Measurements from ENCODE around the gene BLOC1S3. TPM values are rescaled to one million over a fixed set of nuclear protein-coding genes. Genes with fewer than 3 reads are reported as not detected.

The BLOC1S3 gene
- total RNA-seq, 2 experiments from 2014 or later, result 10.7 to 11.2 TPM

DNA sequence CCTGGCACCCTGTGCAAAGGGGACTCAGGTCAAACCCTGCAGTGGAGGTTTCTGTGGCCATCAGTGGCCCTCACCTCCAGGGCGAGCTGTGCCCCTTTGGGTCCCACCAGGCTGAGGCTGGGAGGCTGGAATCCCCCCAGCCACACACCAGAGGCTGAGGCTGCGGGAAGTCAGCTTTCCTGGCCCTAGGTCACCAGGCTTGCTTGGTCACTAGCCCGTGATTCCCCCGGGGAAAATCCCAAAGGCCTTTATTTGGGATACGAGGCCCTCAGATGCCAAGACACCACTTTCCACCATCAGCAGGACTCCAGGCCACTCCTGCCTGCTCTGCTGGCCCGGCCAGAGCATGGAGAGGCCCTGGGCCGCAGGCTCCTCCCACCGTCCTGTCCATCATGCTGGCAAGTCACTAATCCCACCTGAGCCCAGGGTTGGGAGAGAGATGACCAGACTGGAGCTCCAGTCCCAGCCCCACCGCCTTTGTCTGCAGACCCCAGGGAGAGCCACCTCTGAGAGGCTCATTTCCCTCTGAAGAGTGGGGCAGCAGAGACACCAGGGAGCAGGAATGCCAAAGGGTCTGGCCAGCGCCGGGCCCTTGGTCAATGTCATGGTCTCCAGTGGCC, 22.5 kb upstream of the BLOC1S3 start:
- peaks cover 26% of the 10 kb centered on the region for H3K27me3 Mint-ChIP-seq
- no peak for ATAC-seq
- H3K9me3 Mint-ChIP-seq (ENCODE audit: low read depth), result no peaks in the 10 kb centered on the region
- DNase-seq, result no peak
- H3K4me3 Mint-ChIP-seq, result no peak overlapping the region
- peaks cover 16% of the 10 kb centered on the region for H3K4me1 Mint-ChIP-seq
- CTCF ChIA-PET, result interaction anchor here (0.6 kb wide), 1 partner anchor 58 kb away, joined by 3 read pairs; no protein-coding TSS in a partner anchor
- POLR2A ChIA-PET, result no interaction called here
- no peak overlapping the region for H3K27ac Mint-ChIP-seq
- H3K36me3 Mint-ChIP-seq (ENCODE audit: low read depth), result peaks cover 8% of the 10 kb centered on the region
- intact Hi-C loops (cut with DNase I, micrococcal nuclease), result no loop called here

DNA sequence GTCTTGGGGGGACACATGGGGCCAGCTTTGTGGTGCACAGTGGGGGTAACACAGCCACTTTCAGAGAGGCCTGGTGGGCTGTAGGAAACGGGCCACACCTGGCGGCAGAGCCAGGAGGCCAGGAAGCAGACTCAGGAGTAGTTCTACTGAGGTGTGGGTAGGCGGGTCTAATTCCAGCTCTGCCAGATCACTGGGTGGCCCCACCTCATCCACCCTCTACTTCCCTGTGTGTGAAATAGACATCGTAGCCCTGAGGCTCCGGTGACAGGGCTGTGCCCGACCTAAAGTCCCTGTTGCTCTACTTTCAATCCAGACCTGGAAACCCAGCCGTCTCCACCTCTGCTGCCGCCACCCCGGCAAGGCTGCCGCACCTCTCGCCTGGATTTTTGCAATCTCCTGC, 21.8 kb upstream of the BLOC1S3 start:
- Mint-ChIP-seq H3K9me3 (ENCODE audit: low read depth) (no peaks in the 10 kb centered on the region), H3K36me3 (ENCODE audit: low read depth) (peaks cover 4% of the 10 kb centered on the region), H3K4me3 (no peak overlapping the region), H3K27me3 (peaks cover 22% of the 10 kb centered on the region), H3K4me1 (peaks cover 14% of the 10 kb centered on the region), H3K27ac (no peak overlapping the region)
- intact Hi-C loops (cut with DNase I, micrococcal nuclease), result no loop called here
- CTCF ChIA-PET, result no interaction called here
- no peak for DNase-seq
- POLR2A ChIA-PET, result no interaction called here
- ATAC-seq, result no peak

GRCh38 chr19:45158503-45159209, 19.9 kb upstream of the BLOC1S3 start:
- ATAC-seq (no peak), DNase-seq (no peak)
- peaks cover 8% of the 10 kb centered on the region for H3K4me1 Mint-ChIP-seq
- H3K27ac Mint-ChIP-seq, result no peak overlapping the region
- H3K27me3 Mint-ChIP-seq, result peaks cover 15% of the 10 kb centered on the region
- ChIA-PET POLR2A (interaction anchor here (0.6 kb wide), 1 partner anchor 40 kb away, joined by 3 read pairs; no protein-coding TSS in a partner anchor), CTCF (no interaction called here)
- no peaks in the 10 kb centered on the region for H3K36me3 Mint-ChIP-seq (ENCODE audit: low read depth)
- no peaks in the 10 kb centered on the region for H3K9me3 Mint-ChIP-seq (ENCODE audit: low read depth)
- H3K4me3 Mint-ChIP-seq, result no peak overlapping the region
- intact Hi-C loops (cut with DNase I, micrococcal nuclease), result no loop called here

- no peaks in the 10 kb centered on the region for H3K9me3 Mint-ChIP-seq (ENCODE audit: low read depth)
- no peak overlapping the region for H3K4me3 Mint-ChIP-seq
- no peak for DNase-seq
- CTCF ChIA-PET, result no interaction called here
- peaks cover 8% of the 10 kb centered on the region for H3K27me3 Mint-ChIP-seq
- no peak for ATAC-seq
- no peaks in the 10 kb centered on the region for H3K36me3 Mint-ChIP-seq (ENCODE audit: low read depth)
- POLR2A ChIA-PET, result interaction anchor here (0.5 to 1.2 kb wide), 2 partner anchors 10 to 19 kb away, joined by 3 to 4 read pairs; partner anchors contain the start of genes BLOC1S3 and TRAPPC6A
- H3K4me1 Mint-ChIP-seq, result peaks cover 9% of the 10 kb centered on the region
- no peak overlapping the region for H3K27ac Mint-ChIP-seq
- intact Hi-C loops (cut with DNase I, micrococcal nuclease), result no loop called here
Measured at GRCh38 chr19:45159210-45159970, 19.2 kb upstream of the BLOC1S3 start.

GRCh38 chr19:45159971-45160324, 18.6 kb upstream of the BLOC1S3 start:
- POLR2A ChIA-PET, result interaction anchor here (0.5 to 1.2 kb wide), 2 partner anchors 11 to 18 kb away, joined by 3 to 4 read pairs; partner anchors contain the start of genes BLOC1S3 and TRAPPC6A
- intact Hi-C loops (cut with DNase I, micrococcal nuclease), result no loop called here
- H3K36me3 Mint-ChIP-seq (ENCODE audit: low read depth), result no peaks in the 10 kb centered on the region
- no peak for ATAC-seq
- DNase-seq, result no peak
- H3K4me1 Mint-ChIP-seq, result peaks cover 9% of the 10 kb centered on the region
- no peak overlapping the region for H3K4me3 Mint-ChIP-seq
- CTCF ChIA-PET, result no interaction called here
- peaks cover 7% of the 10 kb centered on the region for H3K27me3 Mint-ChIP-seq
- no peak overlapping the region for H3K27ac Mint-ChIP-seq
- H3K9me3 Mint-ChIP-seq (ENCODE audit: low read depth), result no peaks in the 10 kb centered on the region

- H3K9me3 Mint-ChIP-seq (ENCODE audit: low read depth), result no peaks in the 10 kb centered on the region
- intact Hi-C loops (cut with DNase I, micrococcal nuclease), result no loop called here
- ATAC-seq (no peak), DNase-seq (no peak)
- H3K4me3 Mint-ChIP-seq, result no peak within 1 kb of the TSS
- H3K36me3 Mint-ChIP-seq (ENCODE audit: low read depth), result no peaks in the 10 kb centered on the region
- ChIA-PET CTCF (interaction anchor here (0.6 kb wide), 1 partner anchor 532 kb away, joined by 4 read pairs; the partner anchor contains the start of gene QPCTL), POLR2A (no interaction called here)
- peaks cover 5% of the 10 kb centered on the region for H3K27me3 Mint-ChIP-seq
- H3K4me1 Mint-ChIP-seq, result peaks cover 11% of the 10 kb centered on the region
- no peak within 1 kb of the TSS for H3K27ac Mint-ChIP-seq
Measured at GRCh38 chr19:45160870-45161737, 17.5 kb upstream of the BLOC1S3 start, which contains the start of gene NKPD1. TSS of gene NKPD1 (minus strand) at chr19:45160982. CDS start at chr19:45160150, 832 bp downstream.

- no peak for DNase-seq
- no peak overlapping the region for H3K4me3 Mint-ChIP-seq
- peaks cover 11% of the 10 kb centered on the region for H3K4me1 Mint-ChIP-seq
- ATAC-seq, result no peak
- H3K27ac Mint-ChIP-seq, result no peak overlapping the region
- H3K9me3 Mint-ChIP-seq (ENCODE audit: low read depth), result no peaks in the 10 kb centered on the region
- H3K36me3 Mint-ChIP-seq (ENCODE audit: low read depth), result no peaks in the 10 kb centered on the region
- POLR2A ChIA-PET, result no interaction called here
- CTCF ChIA-PET, result no interaction called here
- H3K27me3 Mint-ChIP-seq, result peaks cover 4% of the 10 kb centered on the region
- intact Hi-C loops (cut with DNase I, micrococcal nuclease), result no loop called here
Measured at GRCh38 chr19:45161738-45162607, 16.6 kb upstream of the BLOC1S3 start.

DNA sequence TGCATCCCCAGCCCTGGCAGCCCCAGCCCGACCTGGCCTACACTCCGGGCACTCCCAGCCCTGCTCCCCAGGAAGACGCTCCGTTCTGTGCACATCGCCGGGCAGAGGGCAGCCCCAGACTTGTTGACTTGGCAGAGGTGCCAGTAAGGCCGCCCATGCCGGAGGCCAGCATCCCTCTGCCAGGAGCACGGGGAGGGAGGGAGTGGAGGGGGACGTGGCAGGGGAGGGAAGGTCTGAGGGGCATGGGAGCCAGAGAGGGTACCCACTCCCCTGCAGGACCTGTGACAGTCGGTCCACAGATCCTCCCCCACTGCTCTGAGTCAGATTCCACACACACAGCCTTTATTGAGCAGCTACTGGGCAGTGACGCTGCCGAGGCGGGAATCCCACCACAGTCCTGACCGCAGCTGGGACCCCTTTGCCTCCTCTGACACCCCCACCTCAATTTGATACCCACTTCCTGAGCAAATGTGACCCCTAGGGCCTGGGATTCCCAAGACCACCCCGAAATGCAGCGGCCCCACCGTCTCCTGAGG, 15.9 kb upstream of the BLOC1S3 start:
- no peak overlapping the region for H3K4me3 Mint-ChIP-seq
- H3K9me3 Mint-ChIP-seq (ENCODE audit: low read depth), result no peaks in the 10 kb centered on the region
- DNase-seq, result no peak
- no peak for ATAC-seq
- intact Hi-C loops (cut with DNase I, micrococcal nuclease), result no loop called here
- ChIA-PET POLR2A (no interaction called here), CTCF (no interaction called here)
- H3K36me3 Mint-ChIP-seq (ENCODE audit: low read depth), result no peaks in the 10 kb centered on the region
- no peak overlapping the region for H3K27ac Mint-ChIP-seq
- H3K27me3 Mint-ChIP-seq, result no peaks in the 10 kb centered on the region
- H3K4me1 Mint-ChIP-seq, result peaks cover 11% of the 10 kb centered on the region

DNA sequence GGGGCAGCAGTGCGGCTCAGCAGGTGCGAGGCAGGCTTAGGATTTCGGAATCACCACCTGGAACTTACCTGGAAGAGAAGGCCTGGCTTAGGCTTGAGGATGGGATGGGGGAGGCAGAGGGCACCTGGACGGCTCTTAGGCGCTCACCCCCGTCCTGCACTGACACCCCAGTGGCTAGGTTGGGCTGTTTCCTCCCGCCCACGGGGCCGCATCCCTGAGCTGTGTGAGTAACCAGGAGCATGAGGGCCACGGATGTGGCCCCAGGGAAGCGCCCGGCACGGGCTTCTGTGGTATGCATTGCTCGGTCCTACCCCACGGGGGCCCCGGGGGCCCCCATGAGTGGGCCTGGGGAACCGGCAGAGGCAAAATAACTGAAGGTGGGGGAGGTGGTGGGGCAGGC, 15.4 kb upstream of the BLOC1S3 start:
- H3K27ac Mint-ChIP-seq, result no peak overlapping the region
- POLR2A ChIA-PET, result no interaction called here
- ATAC-seq, result no peak
- peaks cover 11% of the 10 kb centered on the region for H3K4me1 Mint-ChIP-seq
- no peaks in the 10 kb centered on the region for H3K27me3 Mint-ChIP-seq
- CTCF ChIA-PET, result no interaction called here
- intact Hi-C loops (cut with DNase I, micrococcal nuclease), result no loop called here
- no peaks in the 10 kb centered on the region for H3K9me3 Mint-ChIP-seq (ENCODE audit: low read depth)
- no peaks in the 10 kb centered on the region for H3K36me3 Mint-ChIP-seq (ENCODE audit: low read depth)
- DNase-seq, result no peak
- no peak overlapping the region for H3K4me3 Mint-ChIP-seq

DNA sequence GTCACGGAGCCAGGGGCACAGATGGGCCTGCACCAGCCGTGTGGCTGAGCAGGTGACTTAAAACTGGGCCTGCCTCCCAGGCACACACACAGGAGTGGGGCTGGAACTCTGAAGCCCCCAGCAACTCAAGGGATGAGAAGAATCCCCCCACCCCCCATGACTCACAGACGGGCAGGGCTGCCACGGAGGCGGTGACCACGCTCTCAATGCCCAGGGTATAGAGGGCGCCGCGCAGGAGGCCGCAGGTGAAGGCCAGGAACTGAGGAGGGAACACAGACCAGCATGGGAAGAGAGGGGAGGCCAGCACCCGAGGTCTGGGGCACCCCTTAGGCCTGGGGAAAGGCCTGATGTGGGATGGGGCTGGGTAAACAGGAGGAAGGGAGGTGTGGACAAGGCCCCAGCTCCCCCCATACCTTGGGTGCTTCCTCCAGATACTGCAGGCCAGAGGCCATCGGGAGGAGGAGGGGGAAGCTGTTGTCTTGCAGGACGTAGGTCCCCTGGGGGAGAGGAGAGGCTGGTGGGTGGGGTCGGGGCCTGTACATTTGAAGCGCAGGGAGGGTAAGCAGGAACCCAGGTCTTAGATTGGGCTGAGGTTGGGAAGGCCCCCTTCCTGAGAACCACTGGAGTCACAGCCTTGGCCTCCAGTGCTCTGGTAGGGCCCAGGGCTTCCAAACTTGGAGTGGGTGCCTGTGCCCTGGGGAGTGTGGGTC, 14.7 kb upstream of the BLOC1S3 start:
- DNase-seq, result no peak
- Mint-ChIP-seq H3K36me3 (ENCODE audit: low read depth) (no peaks in the 10 kb centered on the region), H3K4me1 (peaks cover 11% of the 10 kb centered on the region), H3K9me3 (ENCODE audit: low read depth) (no peaks in the 10 kb centered on the region), H3K4me3 (no peak overlapping the region), H3K27ac (peak overlapping the region; percentile 19), H3K27me3 (no peaks in the 10 kb centered on the region)
- POLR2A ChIA-PET, result no interaction called here
- intact Hi-C loops (cut with DNase I, micrococcal nuclease), result no loop called here
- ATAC-seq, result no peak
- CTCF ChIA-PET, result interaction anchor here (1.4 kb wide), 1 partner anchor 72 kb away, joined by 5 read pairs; the partner anchor contains the start of gene PPP1R37
